Stomach (tissue), 4 donors: Measurements from ENCODE around the gene HPGDS.

ENCODE experiments used
- EP300 ChIP-seq: sonication (generic); formaldehyde crosslinking; IDR thresholded peaks from one replicate; pipeline ENCODE4 v1.6.1; 2017; ENCODE audit warnings: antibody characterized with exemption
- POLR2A ChIP-seq, 4 donors: fragments of 450-650 bp; IDR thresholded peaks; one replicate each; pipeline ENCODE4 v1.6.1; 2016; ENCODE audit warnings: antibody characterized with exemption in 4 of 4, control low read depth in 2 of 4, mild to moderate bottlenecking in 1 of 4, moderate library complexity in 1 of 4
- TF ChIP-seq, protein P1 (sequence below), 7 experiments: fragments of 450-650 bp in 4 of 7; fragments of 200-600 bp in 3 of 7; sonication (generic) in 3 of 7; IDR thresholded peaks; one replicate each; pipeline ENCODE4 v1.5.1; 2016 to 2019; ENCODE audit warnings: antibody characterized with exemption in 7 of 7, control low read depth in 2 of 7, mild to moderate bottlenecking in 1 of 7

DNA sequence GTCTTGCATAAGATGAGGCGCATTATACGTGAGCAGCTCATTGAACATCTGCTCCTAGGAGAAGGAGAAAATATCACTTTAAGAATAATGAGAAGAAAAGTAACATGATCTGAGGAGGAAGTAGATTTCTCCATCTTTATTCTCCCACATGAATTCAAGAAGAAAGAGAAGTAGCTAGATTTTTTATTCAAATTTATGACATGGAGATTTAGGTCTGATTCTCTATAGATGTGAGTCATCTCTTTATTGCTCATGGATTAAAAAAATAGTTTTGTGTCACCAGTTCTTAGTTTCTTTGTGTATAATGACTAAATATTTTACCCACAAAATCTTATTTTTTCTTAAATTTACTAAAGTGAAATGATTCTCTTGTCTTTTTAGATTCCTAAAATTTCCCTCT is 40.4 kb downstream of the HPGDS start:
- TF ChIP-seq EP300 (no peak), POLR2A (IDR thresholded peaks at IDR 0.05) (no peak)
- TF ChIP-seq, protein P1, sequence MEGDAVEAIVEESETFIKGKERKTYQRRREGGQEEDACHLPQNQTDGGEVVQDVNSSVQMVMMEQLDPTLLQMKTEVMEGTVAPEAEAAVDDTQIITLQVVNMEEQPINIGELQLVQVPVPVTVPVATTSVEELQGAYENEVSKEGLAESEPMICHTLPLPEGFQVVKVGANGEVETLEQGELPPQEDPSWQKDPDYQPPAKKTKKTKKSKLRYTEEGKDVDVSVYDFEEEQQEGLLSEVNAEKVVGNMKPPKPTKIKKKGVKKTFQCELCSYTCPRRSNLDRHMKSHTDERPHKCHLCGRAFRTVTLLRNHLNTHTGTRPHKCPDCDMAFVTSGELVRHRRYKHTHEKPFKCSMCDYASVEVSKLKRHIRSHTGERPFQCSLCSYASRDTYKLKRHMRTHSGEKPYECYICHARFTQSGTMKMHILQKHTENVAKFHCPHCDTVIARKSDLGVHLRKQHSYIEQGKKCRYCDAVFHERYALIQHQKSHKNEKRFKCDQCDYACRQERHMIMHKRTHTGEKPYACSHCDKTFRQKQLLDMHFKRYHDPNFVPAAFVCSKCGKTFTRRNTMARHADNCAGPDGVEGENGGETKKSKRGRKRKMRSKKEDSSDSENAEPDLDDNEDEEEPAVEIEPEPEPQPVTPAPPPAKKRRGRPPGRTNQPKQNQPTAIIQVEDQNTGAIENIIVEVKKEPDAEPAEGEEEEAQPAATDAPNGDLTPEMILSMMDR (IDR thresholded peaks at IDR 0.05): no peak
